ENCODE data around the gene USP54. TPM values are rescaled to one million over a fixed set of nuclear protein-coding genes. Genes with fewer than 3 reads are reported as not detected.

Gene USP54
- total RNA-seq, 3 donors from 2014 or later (not counting 1 experiment from before 2014, with no cell fraction given) = 4.4 to 10.2 (median 5.5) TPM

DNA sequence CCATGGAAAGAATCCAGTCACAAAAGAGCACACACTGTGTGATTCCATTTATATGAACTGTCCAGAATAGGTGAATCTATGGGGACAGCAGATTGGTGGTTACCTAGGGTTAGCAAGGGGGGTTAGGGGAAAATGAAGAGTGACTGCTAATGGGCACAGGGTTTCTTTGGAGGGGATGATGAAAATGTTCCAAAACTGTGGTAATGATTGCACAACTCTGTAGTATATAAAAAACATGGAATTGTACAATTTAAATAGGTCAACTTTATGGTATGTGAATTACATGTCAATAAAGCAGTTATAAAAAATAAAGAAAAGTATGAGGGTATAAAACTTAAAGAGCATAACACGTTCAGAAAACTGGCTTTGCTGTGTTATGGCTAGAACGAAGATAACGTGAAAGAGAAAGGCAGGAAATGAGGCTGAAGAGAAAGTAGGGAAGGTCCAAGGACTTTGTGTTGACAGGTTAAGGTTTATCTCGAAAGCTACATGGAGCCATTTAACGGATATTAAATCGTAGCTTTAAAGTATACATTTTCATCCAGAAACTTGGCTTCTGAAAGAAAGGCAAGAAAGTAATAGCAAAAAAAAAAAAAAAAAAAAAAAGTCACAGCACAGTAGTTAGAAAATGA is 131.3 kb downstream of the USP54 start:
- TF ChIP-seq, protein P1, sequence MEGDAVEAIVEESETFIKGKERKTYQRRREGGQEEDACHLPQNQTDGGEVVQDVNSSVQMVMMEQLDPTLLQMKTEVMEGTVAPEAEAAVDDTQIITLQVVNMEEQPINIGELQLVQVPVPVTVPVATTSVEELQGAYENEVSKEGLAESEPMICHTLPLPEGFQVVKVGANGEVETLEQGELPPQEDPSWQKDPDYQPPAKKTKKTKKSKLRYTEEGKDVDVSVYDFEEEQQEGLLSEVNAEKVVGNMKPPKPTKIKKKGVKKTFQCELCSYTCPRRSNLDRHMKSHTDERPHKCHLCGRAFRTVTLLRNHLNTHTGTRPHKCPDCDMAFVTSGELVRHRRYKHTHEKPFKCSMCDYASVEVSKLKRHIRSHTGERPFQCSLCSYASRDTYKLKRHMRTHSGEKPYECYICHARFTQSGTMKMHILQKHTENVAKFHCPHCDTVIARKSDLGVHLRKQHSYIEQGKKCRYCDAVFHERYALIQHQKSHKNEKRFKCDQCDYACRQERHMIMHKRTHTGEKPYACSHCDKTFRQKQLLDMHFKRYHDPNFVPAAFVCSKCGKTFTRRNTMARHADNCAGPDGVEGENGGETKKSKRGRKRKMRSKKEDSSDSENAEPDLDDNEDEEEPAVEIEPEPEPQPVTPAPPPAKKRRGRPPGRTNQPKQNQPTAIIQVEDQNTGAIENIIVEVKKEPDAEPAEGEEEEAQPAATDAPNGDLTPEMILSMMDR (IDR thresholded peaks at IDR 0.05) = no peak
- intact Hi-C loops (cut with micrococcal nuclease) = no loop called here
- H3K27me3 Mint-ChIP-seq (ENCODE audit: low read depth in 2 of 2) = no peaks in the 10 kb centered on the region
- peaks cover 19% of the 10 kb centered on the region for H3K36me3 ChIP-seq (ENCODE audit: control insufficient read depth, insufficient read depth, low read length)
- DNase-seq = no peak
- no peaks in the 10 kb centered on the region for H3K36me3 Mint-ChIP-seq
- no peaks in the 10 kb centered on the region for H3K4me1 ChIP-seq (ENCODE audit: control insufficient read depth, insufficient read depth, low read length)
- H3K4me3 ChIP-seq (ENCODE audit: low read length) = no peak overlapping the region
- no peaks in the 10 kb centered on the region for H3K27me3 ChIP-seq (ENCODE audit: control insufficient read depth, insufficient read depth, low read length)
- ATAC-seq = no peak
- 98% methylated on average over 4 of the region's 6 CpGs for WGBS (ENCODE audit: insufficient coverage)
- peak overlapping the region; percentile 47 to 66 for H3K27ac Mint-ChIP-seq
- no peaks in the 10 kb centered on the region for H3K9me3 Mint-ChIP-seq
- H3K4me1 Mint-ChIP-seq = peaks cover 4 to 21% of the 10 kb centered on the region in 2 donors
- no peak overlapping the region for H3K27ac ChIP-seq (ENCODE audit: low read length)
- no peak overlapping the region for H3K4me3 Mint-ChIP-seq
- no peaks in the 10 kb centered on the region for H3K9me3 ChIP-seq (ENCODE audit: control insufficient read depth, insufficient read depth, low read length)

DNA sequence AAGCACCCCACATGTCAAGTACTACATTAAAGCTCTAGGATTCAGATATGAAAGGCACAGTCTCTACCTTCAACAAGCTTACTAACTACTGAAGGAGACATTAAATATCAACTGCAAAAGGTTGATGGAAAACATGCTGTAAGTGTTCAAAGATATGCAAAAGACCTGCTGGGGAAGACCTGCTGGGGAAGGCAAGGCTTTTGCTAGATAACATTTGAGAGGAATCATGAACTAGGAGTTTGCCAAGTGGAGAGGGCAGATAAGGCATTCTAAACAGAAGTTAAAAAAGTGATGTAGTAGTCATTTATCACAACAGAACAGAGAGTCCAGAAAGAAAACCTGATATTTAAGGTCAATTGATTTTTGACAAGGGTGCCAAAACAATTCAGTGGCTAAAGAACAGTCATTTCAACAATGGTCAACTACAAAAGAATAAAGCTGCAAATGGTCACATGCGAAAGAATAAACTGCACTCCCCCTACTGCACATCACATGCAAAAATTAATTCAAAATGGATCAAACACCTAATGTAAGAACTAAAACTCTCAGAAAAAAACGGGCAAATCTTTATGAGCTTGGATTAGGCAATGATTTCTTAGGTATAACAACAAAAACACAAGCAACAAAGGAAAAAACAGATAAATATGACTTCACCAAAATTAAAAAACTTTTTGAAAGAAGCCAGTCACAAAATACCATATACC is 134.8 kb downstream of the USP54 start:
- DNase-seq (no peak), ATAC-seq (no peak)
- peaks cover 22% of the 10 kb centered on the region for H3K36me3 ChIP-seq (ENCODE audit: control insufficient read depth, insufficient read depth, low read length)
- intact Hi-C loops (cut with micrococcal nuclease) = no loop called here
- no peaks in the 10 kb centered on the region for H3K9me3 Mint-ChIP-seq
- TF ChIP-seq, protein P1 (IDR thresholded peaks at IDR 0.05) = no peak
- no peaks in the 10 kb centered on the region for H3K27me3 ChIP-seq (ENCODE audit: control insufficient read depth, insufficient read depth, low read length)
- no peak overlapping the region for H3K4me3 Mint-ChIP-seq
- H3K27me3 Mint-ChIP-seq (ENCODE audit: low read depth in 2 of 2) = no peaks in the 10 kb centered on the region
- no peak overlapping the region for H3K4me3 ChIP-seq (ENCODE audit: low read length)
- no peak overlapping the region for H3K27ac ChIP-seq (ENCODE audit: low read length)
- H3K36me3 Mint-ChIP-seq = no peaks in the 10 kb centered on the region
- H3K27ac Mint-ChIP-seq = peak overlapping the region in 1 of 2 donors; percentile 61
- H3K4me1 ChIP-seq (ENCODE audit: control insufficient read depth, insufficient read depth, low read length) = no peaks in the 10 kb centered on the region
- 100% methylated on average over 2 of the region's 2 CpGs for WGBS (ENCODE audit: insufficient coverage)
- peaks cover 4 to 17% of the 10 kb centered on the region in 2 donors for H3K4me1 Mint-ChIP-seq
- no peaks in the 10 kb centered on the region for H3K9me3 ChIP-seq (ENCODE audit: control insufficient read depth, insufficient read depth, low read length)

DNA sequence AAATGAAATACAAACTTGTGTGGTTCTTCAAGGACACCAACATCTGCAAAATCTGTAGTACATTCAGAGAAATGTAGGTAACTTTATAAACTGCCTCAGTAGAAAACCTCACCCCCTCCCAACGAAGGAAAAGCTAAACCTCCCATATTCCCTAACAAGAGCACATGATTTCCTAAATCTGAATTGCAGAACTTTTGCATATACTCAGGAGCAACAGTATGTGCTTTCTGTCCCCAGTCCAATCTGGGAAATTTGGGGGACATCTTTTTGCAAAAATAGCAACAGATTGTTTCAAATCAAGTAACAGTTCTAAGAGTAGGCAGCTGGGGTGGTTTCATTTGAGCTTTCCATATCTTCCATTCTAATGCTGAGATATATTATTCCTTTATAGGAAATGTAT is 142.0 kb downstream of the USP54 start:
- Mint-ChIP-seq H3K4me3 (no peak overlapping the region), H3K4me1 (peaks cover 0 to 6% of the 10 kb centered on the region in 2 donors), H3K36me3 (peaks cover 8% of the 10 kb centered on the region), H3K27ac (no peak overlapping the region), H3K27me3 (ENCODE audit: low read depth in 2 of 2) (no peaks in the 10 kb centered on the region), H3K9me3 (no peaks in the 10 kb centered on the region)
- Histone ChIP-seq H3K27ac (ENCODE audit: low read length) (no peak overlapping the region), H3K27me3 (ENCODE audit: control insufficient read depth, insufficient read depth, low read length) (no peaks in the 10 kb centered on the region), H3K9me3 (ENCODE audit: control insufficient read depth, insufficient read depth, low read length) (no peaks in the 10 kb centered on the region), H3K36me3 (ENCODE audit: control insufficient read depth, insufficient read depth, low read length) (peaks cover 38% of the 10 kb centered on the region), H3K4me3 (ENCODE audit: low read length) (no peak overlapping the region), H3K4me1 (ENCODE audit: control insufficient read depth, insufficient read depth, low read length) (no peaks in the 10 kb centered on the region)
- intact Hi-C loops (cut with micrococcal nuclease) = no loop called here
- WGBS (ENCODE audit: insufficient coverage) = 81% methylated on average over 1 of the region's 1 CpG
- no peak for DNase-seq
- TF ChIP-seq, protein P1 (IDR thresholded peaks at IDR 0.05) = no peak
- ATAC-seq = no peak
